Panc1 (cell line): ENCODE data around the gene DNAJB4. TPM values are rescaled to one million over a fixed set of nuclear protein-coding genes. Genes with fewer than 3 reads are reported as not detected.

Experiments used
- ATAC-seq: fragments of 200-7000 bp; cut with Tn5 transposase; 2 replicates; pipeline ENCODE4 v1.9.1; 2020; ENCODE audit warnings: mild to moderate bottlenecking, moderate library complexity
- BruUV-seq: library from RNA; stranded (reverse); fragments of 400-500 nt; replicated peaks from 2 replicates; lab custom pipeline; 2021; lab: Mats Ljungman, UMichigan
- CTCF ChIA-PET: fragments of 300-600 bp; sonication (Branson Sonifier 250); formaldehyde crosslinking; loops from one replicate; lab custom pipeline; 2022; ENCODE audit warnings: antibody characterized with exemption; lab: Charles Lee
- POLR2A ChIA-PET: fragments of 300-600 bp; sonication (Branson Sonifier 250); formaldehyde crosslinking; loops from one replicate; lab custom pipeline; 2022; ENCODE audit warnings: antibody characterized with exemption; lab: Charles Lee
- DNase-seq: peaks from one replicate; pipeline ENCODE4 v3.0.0-alpha.2; 2010; ENCODE audit warnings: low read depth, low spot score
- H3K27ac ChIP-seq: 2 replicates; pipeline ENCODE4 v1.5.1; 2011; ENCODE audit warnings: mild to moderate bottlenecking, low read length, inconsistent platforms
- H3K27me3 ChIP-seq: fragments of 200-500 bp; sonication (Bioruptor generic); 2 replicates; pipeline ENCODE4 v1.6.0; 2014; ENCODE audit warnings: low read length, inconsistent platforms; ENCODE audit not compliant: control insufficient read depth, insufficient read depth
- H3K36me3 ChIP-seq: fragments of 200-500 bp; sonication (Bioruptor generic); 2 replicates; pipeline ENCODE4 v1.5.1; 2014; ENCODE audit warnings: inconsistent platforms, mild to moderate bottlenecking, low read length, moderate library complexity; ENCODE audit not compliant: control insufficient read depth, insufficient read depth
- H3K4me1 ChIP-seq: 2 replicates; pipeline ENCODE4 v1.5.1; 2011; ENCODE audit warnings: inconsistent platforms, mild to moderate bottlenecking, low read length, moderate library complexity; ENCODE audit not compliant: control insufficient read depth, insufficient read depth
- H3K4me3 ChIP-seq, 2 experiments: 2 replicates each; pipeline ENCODE4 v1.5.1; 2011 to 2012; ENCODE audit warnings: low read depth in 2 of 2, low read length in 2 of 2, mild to moderate bottlenecking in 2 of 2, inconsistent platforms in 1 of 2, moderate library complexity in 1 of 2
- H3K9me3 ChIP-seq: fragments of 200-500 bp; sonication (Bioruptor generic); 2 replicates; pipeline ENCODE4 v1.5.1; 2014; ENCODE audit warnings: low read depth, mild to moderate bottlenecking, inconsistent platforms, low read length, moderate library complexity; ENCODE audit not compliant: control insufficient read depth, insufficient read depth
- POLR2AphosphoS5 ChIP-seq: IDR thresholded peaks from 2 replicates; pipeline ENCODE4 v1.6.1; 2012; ENCODE audit warnings: mild to moderate bottlenecking, low read depth, low read length, moderate library complexity
- SIN3A ChIP-seq: IDR thresholded peaks from 2 replicates; pipeline ENCODE4 v1.6.1; 2012; ENCODE audit warnings: low read depth, mild to moderate bottlenecking, low read length, moderate library complexity, borderline replicate concordance; ENCODE audit not compliant: insufficient read depth
- TCF7L2 ChIP-seq: IDR thresholded peaks from 2 replicates; pipeline ENCODE4 v1.6.1; 2011; ENCODE audit warnings: mild to moderate bottlenecking, low read depth, low read length, inconsistent platforms
- in situ Hi-C: cut with HindIII; loops from 2 replicates; pipeline ENCODE4 v1.10.0; 2016; ENCODE audit warnings: low sequenced_read_pairs, low pct_unique_long_range_greater_than_20kb
- intact Hi-C: fragments of 100-400 bp; cut with micrococcal nuclease; formaldehyde crosslinking; loops from one replicate; pipeline ENCODE4 v1.10.0; 2022; ENCODE audit not compliant: unreplicated experiment
- total RNA-seq: library from RNA; stranded (reverse); gene quantifications from one replicate; pipeline ENCODE4 v1.2.1, GENCODE V29; 2021; ENCODE audit not compliant: unreplicated experiment
- TF ChIP-seq, protein P1 (sequence below): fragments of 450-650 bp; IDR thresholded peaks from 2 replicates; pipeline ENCODE4 v1.5.1; 2017; ENCODE audit warnings: mild to moderate bottlenecking
- TF ChIP-seq, protein P2 (sequence below), 2 experiments: IDR thresholded peaks; 2 replicates each; pipeline ENCODE4 v1.6.1; 2011 to 2012; ENCODE audit warnings: low read depth in 2 of 2, control low read depth in 1 of 2, low read length in 1 of 2, mild to moderate bottlenecking in 1 of 2, moderate library complexity in 1 of 2; ENCODE audit not compliant: insufficient read depth in 1 of 2

Gene DNAJB4
- total RNA-seq, 1 experiment from 2014 or later, result 14.9 TPM

DNA sequence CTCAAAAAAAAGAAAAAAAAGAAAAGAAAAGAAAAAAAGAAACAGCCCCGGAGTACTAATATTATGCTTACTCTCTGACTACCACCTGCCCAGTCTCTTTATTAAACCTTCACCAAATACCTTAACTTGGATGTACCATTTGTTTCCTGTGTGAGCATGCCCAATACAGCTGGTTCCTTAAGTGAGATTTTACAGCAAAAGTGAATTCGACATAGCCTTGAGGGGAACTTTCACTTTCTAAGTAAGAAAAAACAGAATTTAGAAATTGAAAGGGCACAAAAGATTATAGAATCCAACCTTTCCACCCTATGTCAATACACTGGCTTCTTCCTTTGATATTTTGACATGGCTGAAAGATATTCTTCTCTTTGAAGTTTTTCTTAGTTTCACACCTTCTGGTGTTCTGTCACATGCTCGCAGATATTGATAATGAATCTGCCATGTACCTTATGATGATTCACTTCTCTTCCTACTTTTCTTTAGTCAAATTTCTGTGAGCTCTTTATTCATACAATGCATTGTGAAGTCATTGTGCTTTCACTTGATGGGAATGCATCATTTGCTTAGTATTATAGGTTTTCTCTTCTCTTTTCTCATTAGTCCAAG, 35.8 kb downstream of the DNAJB4 start:
- H3K27ac ChIP-seq, result no peak overlapping the region
- no peak for DNase-seq
- H3K36me3 ChIP-seq, result no peaks in the 10 kb centered on the region
- peaks cover 4% of the 10 kb centered on the region for H3K4me1 ChIP-seq
- ChIA-PET POLR2A (no interaction called here), CTCF (no interaction called here)
- no peaks in the 10 kb centered on the region for H3K9me3 ChIP-seq
- no peak overlapping the region for H3K4me3 ChIP-seq
- intact Hi-C loops (no loop called here), in situ Hi-C loops (no loop called here)
- ATAC-seq, result no peak
- TF ChIP-seq, protein P1, sequence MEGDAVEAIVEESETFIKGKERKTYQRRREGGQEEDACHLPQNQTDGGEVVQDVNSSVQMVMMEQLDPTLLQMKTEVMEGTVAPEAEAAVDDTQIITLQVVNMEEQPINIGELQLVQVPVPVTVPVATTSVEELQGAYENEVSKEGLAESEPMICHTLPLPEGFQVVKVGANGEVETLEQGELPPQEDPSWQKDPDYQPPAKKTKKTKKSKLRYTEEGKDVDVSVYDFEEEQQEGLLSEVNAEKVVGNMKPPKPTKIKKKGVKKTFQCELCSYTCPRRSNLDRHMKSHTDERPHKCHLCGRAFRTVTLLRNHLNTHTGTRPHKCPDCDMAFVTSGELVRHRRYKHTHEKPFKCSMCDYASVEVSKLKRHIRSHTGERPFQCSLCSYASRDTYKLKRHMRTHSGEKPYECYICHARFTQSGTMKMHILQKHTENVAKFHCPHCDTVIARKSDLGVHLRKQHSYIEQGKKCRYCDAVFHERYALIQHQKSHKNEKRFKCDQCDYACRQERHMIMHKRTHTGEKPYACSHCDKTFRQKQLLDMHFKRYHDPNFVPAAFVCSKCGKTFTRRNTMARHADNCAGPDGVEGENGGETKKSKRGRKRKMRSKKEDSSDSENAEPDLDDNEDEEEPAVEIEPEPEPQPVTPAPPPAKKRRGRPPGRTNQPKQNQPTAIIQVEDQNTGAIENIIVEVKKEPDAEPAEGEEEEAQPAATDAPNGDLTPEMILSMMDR, result no peak
- TF ChIP-seq TCF7L2 (no peak), POLR2AphosphoS5 (no peak), SIN3A (no peak)
- TF ChIP-seq, protein P2, sequence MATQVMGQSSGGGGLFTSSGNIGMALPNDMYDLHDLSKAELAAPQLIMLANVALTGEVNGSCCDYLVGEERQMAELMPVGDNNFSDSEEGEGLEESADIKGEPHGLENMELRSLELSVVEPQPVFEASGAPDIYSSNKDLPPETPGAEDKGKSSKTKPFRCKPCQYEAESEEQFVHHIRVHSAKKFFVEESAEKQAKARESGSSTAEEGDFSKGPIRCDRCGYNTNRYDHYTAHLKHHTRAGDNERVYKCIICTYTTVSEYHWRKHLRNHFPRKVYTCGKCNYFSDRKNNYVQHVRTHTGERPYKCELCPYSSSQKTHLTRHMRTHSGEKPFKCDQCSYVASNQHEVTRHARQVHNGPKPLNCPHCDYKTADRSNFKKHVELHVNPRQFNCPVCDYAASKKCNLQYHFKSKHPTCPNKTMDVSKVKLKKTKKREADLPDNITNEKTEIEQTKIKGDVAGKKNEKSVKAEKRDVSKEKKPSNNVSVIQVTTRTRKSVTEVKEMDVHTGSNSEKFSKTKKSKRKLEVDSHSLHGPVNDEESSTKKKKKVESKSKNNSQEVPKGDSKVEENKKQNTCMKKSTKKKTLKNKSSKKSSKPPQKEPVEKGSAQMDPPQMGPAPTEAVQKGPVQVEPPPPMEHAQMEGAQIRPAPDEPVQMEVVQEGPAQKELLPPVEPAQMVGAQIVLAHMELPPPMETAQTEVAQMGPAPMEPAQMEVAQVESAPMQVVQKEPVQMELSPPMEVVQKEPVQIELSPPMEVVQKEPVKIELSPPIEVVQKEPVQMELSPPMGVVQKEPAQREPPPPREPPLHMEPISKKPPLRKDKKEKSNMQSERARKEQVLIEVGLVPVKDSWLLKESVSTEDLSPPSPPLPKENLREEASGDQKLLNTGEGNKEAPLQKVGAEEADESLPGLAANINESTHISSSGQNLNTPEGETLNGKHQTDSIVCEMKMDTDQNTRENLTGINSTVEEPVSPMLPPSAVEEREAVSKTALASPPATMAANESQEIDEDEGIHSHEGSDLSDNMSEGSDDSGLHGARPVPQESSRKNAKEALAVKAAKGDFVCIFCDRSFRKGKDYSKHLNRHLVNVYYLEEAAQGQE (IDR thresholded peaks at IDR 0.05; ENCODE audit: insufficient read depth in 1 of 2, low read depth in 2 of 2, low read length in 1 of 2), result no peak
- peaks cover 18% of the 10 kb centered on the region for H3K27me3 ChIP-seq
- no TSS peak for BruUV-seq

DNA sequence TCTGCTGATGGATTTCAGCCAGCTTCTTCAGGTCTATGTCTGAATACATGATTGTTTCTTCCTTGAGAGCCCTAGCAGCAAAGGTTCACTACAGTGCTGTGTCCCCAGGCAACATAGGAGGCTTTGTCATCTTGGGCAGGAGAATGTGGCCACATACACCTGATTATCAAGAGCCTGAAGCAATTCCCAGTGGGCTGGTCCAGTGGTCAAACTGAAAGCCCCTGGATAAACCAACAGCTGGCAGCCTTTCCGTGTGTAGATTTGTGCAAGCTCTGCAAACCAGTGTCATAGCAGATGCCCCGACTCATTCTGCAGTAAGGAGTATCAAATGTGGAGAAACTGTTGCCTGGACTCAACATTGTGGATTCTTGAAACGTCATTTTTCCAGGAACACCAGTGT, 38.7 kb downstream of the DNAJB4 start:
- H3K27me3 ChIP-seq, result peaks cover 27% of the 10 kb centered on the region
- no TSS peak for BruUV-seq
- DNase-seq (no peak), ATAC-seq (no peak)
- POLR2A ChIA-PET, result no interaction called here
- H3K4me1 ChIP-seq, result peaks cover 4% of the 10 kb centered on the region
- CTCF ChIA-PET, result no interaction called here
- no peak overlapping the region for H3K27ac ChIP-seq
- H3K4me3 ChIP-seq, result no peak overlapping the region
- H3K36me3 ChIP-seq, result no peaks in the 10 kb centered on the region
- no peak for TF ChIP-seq TCF7L2
- TF ChIP-seq POLR2AphosphoS5, result no peak
- TF ChIP-seq, protein P1, result no peak
- TF ChIP-seq, protein P2 (IDR thresholded peaks at IDR 0.05; ENCODE audit: insufficient read depth in 1 of 2, low read depth in 2 of 2, low read length in 1 of 2), result no peak
- TF ChIP-seq SIN3A, result no peak
- intact Hi-C loops, result no loop called here
- in situ Hi-C loops, result no loop called here
- no peaks in the 10 kb centered on the region for H3K9me3 ChIP-seq
